WERI-Rb-1 (cell line): ENCODE results near the gene CD200R1L.

Source experiments
- DNase-seq: peaks from one replicate; pipeline ENCODE4 v3.0.0-alpha.2; 2020
- H3K27ac ChIP-seq: fragments of 250-450 bp; sonication (Bioruptor Pico); 2 replicates; pipeline ENCODE4 v1.5.1; 2020; ENCODE audit warnings: mild to moderate bottlenecking, moderate library complexity
- H3K27me3 ChIP-seq: fragments of 250-450 bp; sonication (Bioruptor Pico); 2 replicates; pipeline ENCODE4 v1.5.1; 2021; ENCODE audit warnings: mild to moderate bottlenecking, low read depth, moderate library complexity; ENCODE audit not compliant: insufficient read depth, severe bottlenecking
- H3K36me3 ChIP-seq: fragments of 250-450 bp; sonication (Bioruptor Pico); 2 replicates; pipeline ENCODE4 v1.5.1; 2020; ENCODE audit warnings: mild to moderate bottlenecking, moderate library complexity
- H3K4me3 ChIP-seq: 2 replicates; pipeline ENCODE4 v1.5.1; 2011; ENCODE audit warnings: low read depth, mild to moderate bottlenecking, control low read depth, low read length
- H3K9me3 ChIP-seq: fragments of 250-450 bp; sonication (Bioruptor Pico); 2 replicates; pipeline ENCODE4 v1.5.1; 2021; ENCODE audit warnings: mild to moderate bottlenecking, moderate library complexity; ENCODE audit not compliant: severe bottlenecking
- CTCF ChIP-seq: IDR thresholded peaks from 2 replicates; pipeline ENCODE4 v1.5.1; 2011; ENCODE audit warnings: low read depth, mild to moderate bottlenecking, control low read depth, inconsistent platforms, low read length

Gene CD200R1L

DNA sequence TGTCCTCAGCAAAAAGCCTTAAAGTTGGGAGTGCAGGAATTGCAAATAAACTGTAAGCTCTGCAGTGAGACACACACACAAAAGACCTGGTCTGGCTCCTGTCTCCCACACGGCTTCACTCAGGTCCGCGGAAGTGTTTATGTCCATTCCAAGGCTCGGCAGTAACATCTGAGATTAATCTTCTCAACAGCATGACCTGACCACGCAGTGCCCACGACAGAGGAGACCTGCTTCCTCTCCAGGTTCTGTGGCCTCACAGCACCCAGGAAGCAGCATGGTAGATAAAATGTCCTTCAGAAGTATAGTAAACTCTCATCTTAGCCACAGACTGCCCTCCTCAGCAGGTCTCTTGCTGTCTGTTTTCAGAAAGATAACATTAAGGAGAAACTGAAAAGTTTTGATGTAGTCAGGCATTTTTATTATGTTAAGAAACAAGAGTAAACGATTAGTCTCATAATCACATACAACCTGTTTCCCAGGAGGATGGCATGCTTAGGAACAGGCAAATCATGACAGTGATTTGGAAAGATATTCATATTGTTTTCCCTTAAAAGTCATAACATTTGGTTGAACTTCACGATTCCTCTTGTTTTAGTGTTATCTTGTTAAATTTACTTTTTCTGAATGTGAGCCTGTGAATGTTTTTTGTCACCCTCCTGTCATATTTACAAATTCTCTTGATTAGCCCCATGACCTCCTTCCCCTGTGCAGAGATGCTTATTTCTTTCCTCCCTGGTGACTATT, 34.6 kb downstream of the CD200R1L start:
- Histone ChIP-seq H3K4me3 (no peak overlapping the region), H3K27ac (no peak overlapping the region)

DNA sequence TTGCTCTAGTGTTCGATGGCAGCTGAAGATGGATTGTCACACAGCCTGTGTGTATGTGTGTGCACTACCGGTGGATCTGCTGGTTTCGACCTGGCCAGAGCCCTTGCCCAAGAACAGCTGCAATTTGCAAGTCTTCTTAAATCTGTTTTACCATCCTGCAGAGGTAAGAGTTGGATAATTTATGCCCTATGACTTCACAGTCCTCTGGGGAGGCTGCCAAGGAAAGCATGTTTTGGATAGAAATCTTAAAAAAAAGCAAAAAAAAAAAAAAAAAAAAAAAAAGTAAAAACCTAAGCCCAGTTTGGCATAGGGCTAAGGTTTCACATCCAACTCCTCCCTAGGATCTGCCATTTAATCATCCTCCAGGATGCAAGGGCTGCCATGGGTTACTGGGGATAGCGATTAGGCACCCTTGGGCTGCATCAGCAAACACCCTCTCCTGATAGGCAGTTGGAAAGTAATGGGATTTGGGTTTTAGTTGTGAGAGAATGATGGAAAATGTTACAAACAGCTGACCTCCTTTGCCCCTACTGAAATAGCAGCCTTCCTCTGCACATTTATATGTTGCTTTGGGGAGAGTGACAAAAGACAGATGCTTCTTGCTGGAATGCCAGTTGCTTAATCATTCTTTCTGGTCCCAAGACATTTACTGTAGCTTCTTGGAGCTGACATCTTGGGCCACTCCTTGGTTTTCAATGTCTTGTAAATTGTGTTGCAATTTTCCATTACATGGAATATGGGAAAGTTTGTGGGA, 35.4 kb downstream of the CD200R1L start:
- Histone ChIP-seq H3K4me3 (no peak overlapping the region), H3K9me3 (no peaks in the 10 kb centered on the region), H3K36me3 (no peaks in the 10 kb centered on the region), H3K27me3 (peaks cover 28% of the 10 kb centered on the region), H3K27ac (no peak overlapping the region)
- no peak for DNase-seq
- TF ChIP-seq CTCF: no peak

More for the DNA sequence above, 34.6 kb downstream of the CD200R1L start:
- H3K9me3 ChIP-seq: no peaks in the 10 kb centered on the region
- no peak for DNase-seq
- no peak for TF ChIP-seq CTCF
- H3K27me3 ChIP-seq: peaks cover 24% of the 10 kb centered on the region
- H3K36me3 ChIP-seq: no peaks in the 10 kb centered on the region

- no peak overlapping the region for H3K27ac ChIP-seq
- no peak overlapping the region for H3K4me3 ChIP-seq
- H3K27me3 ChIP-seq: peaks cover 25% of the 10 kb centered on the region
- TF ChIP-seq CTCF: no peak
- H3K36me3 ChIP-seq: no peaks in the 10 kb centered on the region
- DNase-seq: no peak
- no peaks in the 10 kb centered on the region for H3K9me3 ChIP-seq
These were observed 36.1 kb downstream of the CD200R1L start for GRCh38 chr3:112810561-112810960.

DNA sequence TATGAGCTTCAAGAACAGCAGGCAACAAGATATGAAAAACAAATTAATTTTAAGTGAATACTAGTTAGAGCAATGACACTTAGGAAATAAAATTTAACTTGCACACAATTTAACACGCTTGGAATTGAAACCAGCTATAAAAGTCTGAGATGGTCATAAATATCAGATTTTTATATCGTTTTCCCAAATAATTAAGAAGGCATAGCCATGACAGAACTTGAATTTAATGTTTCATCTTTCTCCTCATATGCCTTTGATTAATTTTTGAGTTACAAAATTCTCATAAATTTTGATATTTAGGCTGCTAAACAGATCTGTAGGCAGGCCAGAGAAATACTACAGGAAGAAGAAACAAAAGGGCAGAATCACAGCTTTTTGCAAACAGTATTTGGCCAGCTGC, 38.5 kb downstream of the CD200R1L start:
- no peak for TF ChIP-seq CTCF
- no peak for DNase-seq
- peaks cover 31% of the 10 kb centered on the region for H3K27me3 ChIP-seq
- H3K36me3 ChIP-seq: no peaks in the 10 kb centered on the region
- H3K9me3 ChIP-seq: no peaks in the 10 kb centered on the region
- no peak overlapping the region for H3K4me3 ChIP-seq
- no peak overlapping the region for H3K27ac ChIP-seq

- H3K4me3 ChIP-seq: no peak overlapping the region
- no peak for DNase-seq
- H3K27me3 ChIP-seq: peaks cover 31% of the 10 kb centered on the region
- no peak overlapping the region for H3K27ac ChIP-seq
- H3K9me3 ChIP-seq: no peaks in the 10 kb centered on the region
- TF ChIP-seq CTCF: no peak
- H3K36me3 ChIP-seq: no peaks in the 10 kb centered on the region
These were observed 39.0 kb downstream of the CD200R1L start for GRCh38 chr3:112807685-112808084.
